Fibroblast of villous mesenchyme (primary cell): ENCODE measurements around the gene ARHGAP19. TPM values are rescaled to one million over a fixed set of nuclear protein-coding genes. Genes with fewer than 3 reads are reported as not detected.
A peak's percentile ranks its signal among the peaks of the same experiment; 100 is the strongest.

Experiments
- DNase-seq: peaks from one replicate; pipeline ENCODE4 v3.0.0-alpha.2; 2010; ENCODE audit warnings: low read depth
- H3K4me3 ChIP-seq: 2 replicates; pipeline ENCODE4 v1.5.1; 2011; ENCODE audit warnings: low read depth, mild to moderate bottlenecking, low read length
- total RNA-seq: library from RNA; depleted of rRNA; stranded (reverse); fragments of >200 nt; gene quantifications from 2 replicates; pipeline ENCODE4 v1.2.3, GENCODE V29; 2012
- TF ChIP-seq, protein P1 (sequence below): IDR thresholded peaks from 2 replicates; pipeline ENCODE4 v1.5.1; 2012; ENCODE audit warnings: low read depth, mild to moderate bottlenecking, low read length; ENCODE audit not compliant: insufficient read depth

The ARHGAP19 gene
- total RNA-seq, 1 donor: 13.4 TPM

DNA sequence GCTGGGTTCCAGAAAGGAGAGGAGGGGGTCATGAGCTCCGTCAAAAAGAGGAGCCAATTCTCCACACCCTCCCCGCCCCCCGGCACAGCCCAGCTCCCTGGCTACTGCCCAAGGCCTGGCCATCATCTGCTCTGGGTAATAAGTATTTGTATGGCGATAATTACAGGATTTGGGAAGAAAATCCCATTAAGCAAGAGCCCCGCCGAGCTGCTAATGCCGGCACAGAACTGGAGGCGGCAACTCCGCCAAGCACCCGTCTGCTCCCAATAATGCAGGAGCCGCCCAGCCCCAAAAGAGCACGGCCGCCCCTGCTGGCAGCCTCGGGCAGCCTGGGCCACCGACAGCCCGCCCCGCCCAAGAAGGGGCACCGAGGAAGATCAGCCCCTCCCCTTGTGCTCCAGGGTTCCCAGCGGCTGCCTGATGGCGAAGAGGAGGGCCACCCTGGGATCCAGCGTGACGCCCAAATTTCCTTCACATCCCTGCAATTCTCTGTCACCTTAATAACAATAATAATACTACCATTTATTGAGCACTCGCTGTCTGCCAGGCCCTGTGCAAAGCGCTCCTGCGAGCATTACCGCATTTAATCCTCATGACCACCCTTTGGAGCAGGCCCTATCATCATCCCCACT lies 112.6 kb downstream of the ARHGAP19 start:
- no peak overlapping the region for H3K4me3 ChIP-seq
- DNase-seq: no peak
- TF ChIP-seq, protein P1, sequence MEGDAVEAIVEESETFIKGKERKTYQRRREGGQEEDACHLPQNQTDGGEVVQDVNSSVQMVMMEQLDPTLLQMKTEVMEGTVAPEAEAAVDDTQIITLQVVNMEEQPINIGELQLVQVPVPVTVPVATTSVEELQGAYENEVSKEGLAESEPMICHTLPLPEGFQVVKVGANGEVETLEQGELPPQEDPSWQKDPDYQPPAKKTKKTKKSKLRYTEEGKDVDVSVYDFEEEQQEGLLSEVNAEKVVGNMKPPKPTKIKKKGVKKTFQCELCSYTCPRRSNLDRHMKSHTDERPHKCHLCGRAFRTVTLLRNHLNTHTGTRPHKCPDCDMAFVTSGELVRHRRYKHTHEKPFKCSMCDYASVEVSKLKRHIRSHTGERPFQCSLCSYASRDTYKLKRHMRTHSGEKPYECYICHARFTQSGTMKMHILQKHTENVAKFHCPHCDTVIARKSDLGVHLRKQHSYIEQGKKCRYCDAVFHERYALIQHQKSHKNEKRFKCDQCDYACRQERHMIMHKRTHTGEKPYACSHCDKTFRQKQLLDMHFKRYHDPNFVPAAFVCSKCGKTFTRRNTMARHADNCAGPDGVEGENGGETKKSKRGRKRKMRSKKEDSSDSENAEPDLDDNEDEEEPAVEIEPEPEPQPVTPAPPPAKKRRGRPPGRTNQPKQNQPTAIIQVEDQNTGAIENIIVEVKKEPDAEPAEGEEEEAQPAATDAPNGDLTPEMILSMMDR: peak; percentile 6

DNA sequence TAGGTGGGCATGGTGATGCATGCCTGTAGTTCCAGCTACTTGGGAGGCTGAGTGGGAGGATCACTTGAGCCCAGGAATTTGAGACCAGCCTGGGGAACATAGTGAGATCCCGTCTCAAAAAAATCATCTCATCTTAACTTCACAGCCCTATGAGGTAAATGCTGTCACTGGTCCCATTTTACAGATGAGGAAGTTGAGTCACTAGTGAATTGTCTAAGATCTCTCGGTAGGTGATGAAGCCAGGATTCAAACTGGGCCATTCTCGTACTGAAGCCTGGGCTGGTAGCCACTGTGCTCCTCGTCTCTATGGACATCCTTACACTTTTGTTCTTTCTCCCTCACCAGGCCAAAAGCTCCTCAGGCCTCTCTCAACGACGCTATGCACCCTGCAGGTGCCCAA lies 113.1 kb downstream of the ARHGAP19 start:
- DNase-seq: no peak
- TF ChIP-seq, protein P1: no peak
- no peak overlapping the region for H3K4me3 ChIP-seq

DNA sequence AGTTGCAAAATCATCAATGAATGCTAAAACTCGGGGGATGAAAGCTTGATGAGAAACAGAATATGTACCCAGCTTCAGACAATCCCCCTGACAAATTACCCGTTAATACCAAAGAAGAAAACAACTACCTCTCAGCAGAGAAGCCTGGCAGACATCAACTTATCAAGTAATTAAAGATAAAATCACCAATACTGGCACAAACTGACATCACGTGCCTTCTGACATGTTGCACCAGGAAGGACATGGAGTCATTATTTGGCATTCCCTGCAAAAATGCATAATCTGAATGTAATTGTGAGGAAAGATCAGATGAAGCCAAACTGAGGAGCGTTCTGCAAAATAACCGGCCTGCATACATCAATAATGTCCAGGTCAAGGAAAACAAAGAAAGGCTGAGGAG lies 114.4 kb downstream of the ARHGAP19 start:
- no peak overlapping the region for H3K4me3 ChIP-seq
- TF ChIP-seq, protein P1: no peak
- DNase-seq: no peak

DNA sequence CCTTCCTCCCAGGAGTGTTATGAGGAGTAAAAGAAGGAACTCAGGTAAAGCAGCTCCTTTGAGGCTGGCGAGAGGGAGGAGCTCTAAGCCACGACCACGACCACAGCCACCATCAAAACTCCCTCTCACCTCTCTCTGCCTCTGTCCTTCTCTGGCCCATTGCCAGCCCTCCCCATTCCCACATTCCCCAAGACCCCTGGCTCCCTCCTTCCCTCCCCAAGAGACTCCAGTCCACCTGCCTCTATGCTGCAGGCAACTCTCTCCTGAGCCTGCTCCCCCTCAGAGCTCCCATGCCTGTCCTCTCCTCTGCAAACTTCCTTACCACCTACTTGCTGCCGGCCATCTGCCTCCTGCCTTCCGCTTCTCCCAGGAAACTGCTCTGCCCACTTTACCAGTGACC lies 116.2 kb downstream of the ARHGAP19 start:
- TF ChIP-seq, protein P1: no peak
- no peak overlapping the region for H3K4me3 ChIP-seq
- DNase-seq: no peak

DNA sequence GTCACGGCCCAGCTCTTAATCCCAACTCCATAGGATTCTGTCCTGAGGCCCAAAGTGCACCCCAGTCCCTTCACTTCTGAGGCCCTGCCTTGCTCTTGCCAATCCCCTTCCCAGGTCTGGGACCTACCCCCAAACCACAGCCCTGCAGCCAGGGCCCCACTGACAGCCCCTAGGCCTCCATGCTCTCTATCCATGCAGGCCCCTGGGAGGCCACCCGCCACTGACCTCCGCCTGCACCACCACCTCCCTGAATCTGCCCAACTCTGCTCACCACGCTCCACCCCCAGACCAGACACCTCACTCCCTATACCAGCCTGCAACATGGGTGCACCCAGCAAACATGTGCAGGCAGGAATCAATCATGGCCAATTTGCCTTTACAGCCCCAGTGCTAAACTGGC lies 116.9 kb downstream of the ARHGAP19 start:
- H3K4me3 ChIP-seq: no peak overlapping the region
- TF ChIP-seq, protein P1: no peak
- DNase-seq: no peak

DNA sequence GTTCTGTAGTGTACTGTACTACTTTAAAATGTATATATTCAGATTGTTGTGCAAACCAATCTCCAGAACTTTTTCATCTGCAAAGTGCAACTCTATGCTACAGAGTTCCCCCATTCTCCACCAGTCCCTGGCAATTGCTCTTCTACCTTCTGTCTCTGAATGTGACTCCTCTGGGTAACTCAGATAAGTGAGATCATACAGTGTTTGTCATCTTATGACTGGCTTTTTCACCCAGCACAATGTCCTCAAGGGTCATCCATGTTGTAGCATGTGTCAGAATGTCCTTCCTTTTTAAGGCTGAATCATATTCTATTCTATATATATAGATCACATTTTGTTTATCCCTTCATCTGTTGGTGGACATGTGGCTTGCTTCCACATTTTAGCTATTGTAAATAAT lies 117.5 kb downstream of the ARHGAP19 start:
- TF ChIP-seq, protein P1: no peak
- H3K4me3 ChIP-seq: no peak overlapping the region
- no peak for DNase-seq

DNA sequence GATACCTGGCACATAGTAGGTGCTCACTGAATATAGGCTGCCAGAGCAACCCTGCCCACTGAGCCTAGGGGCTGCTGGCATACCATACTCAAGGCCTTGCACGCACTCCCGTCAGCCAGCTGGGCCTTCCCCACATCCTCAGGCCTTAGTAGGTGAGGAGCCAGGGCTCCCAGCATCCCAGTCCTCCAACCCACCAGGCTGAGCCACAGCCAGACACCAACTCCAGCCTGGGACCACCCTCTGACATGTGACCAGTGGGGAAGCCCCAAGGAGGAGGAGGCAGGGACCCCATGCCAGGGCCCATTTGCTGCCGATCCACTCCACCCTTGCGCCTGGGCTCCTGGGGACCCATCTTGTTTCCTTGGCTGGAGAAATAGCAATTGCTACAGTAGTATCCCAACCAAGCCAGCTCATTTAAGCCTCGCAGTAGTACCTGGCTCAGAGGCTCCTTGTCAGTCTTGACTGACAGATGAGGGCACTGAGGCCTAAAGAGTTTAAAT lies 118.1 kb downstream of the ARHGAP19 start:
- no peak for DNase-seq
- H3K4me3 ChIP-seq: no peak overlapping the region
- TF ChIP-seq, protein P1: no peak
